ENCODE results near the gene ARPC4. TPM values are rescaled to one million over a fixed set of nuclear protein-coding genes. Genes with fewer than 3 reads are reported as not detected.

Gene ARPC4
- polyA plus RNA-seq, 1 experiment, result 200 TPM

DNA sequence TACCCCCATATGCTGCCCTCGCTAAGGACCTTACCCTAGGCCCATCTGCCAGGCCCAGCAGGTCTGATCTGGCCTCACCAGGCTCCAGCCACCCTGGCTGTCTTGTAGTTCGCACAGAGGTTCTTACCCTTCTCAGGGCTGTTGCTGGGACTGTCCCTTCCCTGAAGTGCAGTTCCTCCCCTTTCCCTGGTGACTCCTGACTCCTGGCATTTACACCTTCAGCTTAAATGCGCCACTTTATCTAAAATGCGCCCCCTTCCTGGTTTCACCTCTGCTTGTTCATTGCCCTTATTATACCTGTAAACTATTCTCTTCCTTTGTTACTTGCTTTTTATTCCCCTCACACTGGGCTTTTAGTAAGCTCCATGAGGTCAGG lies 16.3 kb downstream of the ARPC4 start:
- no peaks in the 10 kb centered on the region for H3K9me3 ChIP-seq (ENCODE audit: control insufficient read depth, insufficient read depth, low read length)
- no peaks in the 10 kb centered on the region for H3K27me3 ChIP-seq (ENCODE audit: control insufficient read depth, insufficient read depth, low read length)
- peak overlapping the region; percentile 55 for H3K4me3 ChIP-seq (ENCODE audit: low read depth, low read length)
- ChIA-PET CTCF (interaction anchor here (1.4 kb wide), 1 partner anchor 137 kb away, joined by 3 read pairs; no protein-coding TSS in a partner anchor), POLR2A (interaction anchor here (0.6 to 1.2 kb wide), 2 partner anchors 124 to 125 kb away, joined by 3 to 4 read pairs; partner anchors contain the start of gene CRELD1)
- H3K27ac ChIP-seq (ENCODE audit: low read depth, low read length), result peak overlapping the region; percentile 73
- DNase-seq (ENCODE audit: low read depth, low spot score), result no peak
- TF ChIP-seq, protein P1, sequence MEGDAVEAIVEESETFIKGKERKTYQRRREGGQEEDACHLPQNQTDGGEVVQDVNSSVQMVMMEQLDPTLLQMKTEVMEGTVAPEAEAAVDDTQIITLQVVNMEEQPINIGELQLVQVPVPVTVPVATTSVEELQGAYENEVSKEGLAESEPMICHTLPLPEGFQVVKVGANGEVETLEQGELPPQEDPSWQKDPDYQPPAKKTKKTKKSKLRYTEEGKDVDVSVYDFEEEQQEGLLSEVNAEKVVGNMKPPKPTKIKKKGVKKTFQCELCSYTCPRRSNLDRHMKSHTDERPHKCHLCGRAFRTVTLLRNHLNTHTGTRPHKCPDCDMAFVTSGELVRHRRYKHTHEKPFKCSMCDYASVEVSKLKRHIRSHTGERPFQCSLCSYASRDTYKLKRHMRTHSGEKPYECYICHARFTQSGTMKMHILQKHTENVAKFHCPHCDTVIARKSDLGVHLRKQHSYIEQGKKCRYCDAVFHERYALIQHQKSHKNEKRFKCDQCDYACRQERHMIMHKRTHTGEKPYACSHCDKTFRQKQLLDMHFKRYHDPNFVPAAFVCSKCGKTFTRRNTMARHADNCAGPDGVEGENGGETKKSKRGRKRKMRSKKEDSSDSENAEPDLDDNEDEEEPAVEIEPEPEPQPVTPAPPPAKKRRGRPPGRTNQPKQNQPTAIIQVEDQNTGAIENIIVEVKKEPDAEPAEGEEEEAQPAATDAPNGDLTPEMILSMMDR (IDR thresholded peaks at IDR 0.05; ENCODE audit: low read depth, low read length), result no peak

DNA sequence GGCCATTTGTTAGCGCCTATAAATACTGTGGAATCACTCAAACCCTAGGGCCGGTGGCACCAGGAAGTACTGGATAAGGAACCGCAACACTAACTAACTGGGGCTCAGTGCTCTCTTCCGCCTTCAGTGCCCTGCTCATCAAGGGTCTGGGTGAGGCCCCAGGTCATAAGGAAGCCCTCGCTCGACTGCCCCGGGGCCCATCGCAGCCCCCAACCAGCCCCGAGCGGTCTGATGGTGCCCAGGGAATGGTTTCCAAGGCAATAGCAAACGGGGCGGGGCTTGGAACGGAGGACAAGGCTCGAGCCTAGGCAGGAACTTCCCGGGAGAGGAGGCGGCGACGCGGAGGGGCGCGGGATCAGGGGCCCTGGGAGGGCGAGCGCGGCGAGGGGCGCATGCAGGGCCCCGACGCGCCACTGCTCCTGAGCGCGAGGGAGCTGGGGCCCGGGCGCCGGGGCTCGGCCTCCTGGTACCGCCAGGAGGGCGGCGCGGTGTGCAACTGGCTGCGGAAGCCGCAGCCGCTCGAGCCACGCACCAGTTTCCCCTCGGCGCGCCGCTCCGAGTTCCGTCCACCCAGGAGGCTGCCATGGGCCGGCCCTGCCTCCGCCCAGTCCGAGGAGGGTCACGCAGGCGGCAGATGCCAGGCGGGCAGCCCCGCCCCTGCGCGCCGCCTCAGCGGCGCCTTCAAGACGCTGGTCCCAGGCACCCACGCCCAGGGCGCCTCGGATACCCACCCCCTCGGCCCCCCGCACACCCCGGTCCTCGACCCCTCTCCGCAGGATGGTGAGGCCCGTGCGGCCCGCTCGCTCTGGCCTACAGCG lies 16.9 kb downstream of the ARPC4 start, which contains the start of gene TTLL3:
Gene TTLL3, plus strand, starts transcription at position 648 of the 818 bp plus-strand sequence. CDS start 400 bp downstream, outside the sequence.
- peak within 1 kb of the TSS; percentile 55 for H3K4me3 ChIP-seq (ENCODE audit: low read depth, low read length)
- DNase-seq (ENCODE audit: low read depth, low spot score), result no peak
- no peaks in the 10 kb centered on the region for H3K9me3 ChIP-seq (ENCODE audit: control insufficient read depth, insufficient read depth, low read length)
- CTCF ChIA-PET, result interaction anchor here (0.6 kb wide), 1 partner anchor 101 kb away, joined by 3 read pairs; no protein-coding TSS in a partner anchor
- no peaks in the 10 kb centered on the region for H3K27me3 ChIP-seq (ENCODE audit: control insufficient read depth, insufficient read depth, low read length)
- peak within 1 kb of the TSS; percentile 73 for H3K27ac ChIP-seq (ENCODE audit: low read depth, low read length)
- TF ChIP-seq, protein P1 (IDR thresholded peaks at IDR 0.05; ENCODE audit: low read depth, low read length), result no peak
- POLR2A ChIA-PET, result interaction anchor here (0.6 to 1.2 kb wide), 4 partner anchors 17 to 125 kb away, joined by 3 to 4 read pairs (median 3); partner anchors contain the start of genes ARPC4, CRELD1 and OGG1

DNA sequence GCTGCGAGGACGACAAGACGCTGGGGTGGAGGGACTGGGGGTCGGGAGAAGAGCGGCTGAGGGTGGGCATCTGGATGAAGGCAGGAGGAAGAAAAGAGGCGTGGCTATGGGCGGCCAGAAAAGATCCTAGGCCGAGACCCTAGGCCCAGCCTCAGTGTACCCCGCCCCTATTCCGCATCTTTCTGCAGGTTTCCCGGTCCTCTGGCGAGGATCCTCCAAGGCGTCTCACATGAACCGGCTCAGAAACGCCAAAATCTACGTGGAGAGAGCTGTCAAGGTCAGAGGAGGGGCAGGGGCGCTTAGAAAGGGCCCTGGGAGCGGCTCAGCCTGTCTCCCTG lies 17.5 kb downstream of the ARPC4 start:
- peak overlapping the region; percentile 55 for H3K4me3 ChIP-seq (ENCODE audit: low read depth, low read length)
- H3K27ac ChIP-seq (ENCODE audit: low read depth, low read length), result no peak overlapping the region
- ChIA-PET CTCF (interaction anchor here (0.6 kb wide), 1 partner anchor 101 kb away, joined by 3 read pairs; no protein-coding TSS in a partner anchor), POLR2A (interaction anchor here (1.2 kb wide), 3 partner anchors 18 to 123 kb away, joined by 3 to 4 read pairs (median 3); partner anchors contain the start of genes ARPC4, CRELD1 and OGG1)
- TF ChIP-seq, protein P1 (IDR thresholded peaks at IDR 0.05; ENCODE audit: low read depth, low read length), result no peak
- no peaks in the 10 kb centered on the region for H3K27me3 ChIP-seq (ENCODE audit: control insufficient read depth, insufficient read depth, low read length)
- H3K9me3 ChIP-seq (ENCODE audit: control insufficient read depth, insufficient read depth, low read length), result no peaks in the 10 kb centered on the region
- DNase-seq (ENCODE audit: low read depth, low spot score), result no peak

DNA sequence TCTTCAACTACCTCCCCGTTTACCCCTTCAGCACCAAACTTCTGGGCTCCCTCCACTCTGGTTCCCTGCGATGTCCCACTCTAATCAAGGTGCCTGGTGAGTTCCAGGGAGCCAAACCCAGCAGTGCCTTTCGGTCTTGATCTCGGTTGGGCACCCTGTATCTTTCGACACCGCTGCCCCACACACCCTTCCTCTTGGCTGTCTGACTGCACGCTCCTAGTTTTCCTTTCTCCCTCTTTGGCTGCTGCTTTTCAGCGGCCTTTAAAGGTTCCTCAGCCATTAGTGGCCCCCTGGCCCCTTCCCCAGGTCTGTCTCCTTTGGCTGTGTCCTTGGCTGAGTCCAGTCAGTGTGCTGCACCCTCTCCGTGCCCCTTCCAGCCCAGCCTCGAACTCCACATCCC lies 18.0 kb downstream of the ARPC4 start:
- Histone ChIP-seq H3K27ac (ENCODE audit: low read depth, low read length) (no peak overlapping the region), H3K9me3 (ENCODE audit: control insufficient read depth, insufficient read depth, low read length) (no peaks in the 10 kb centered on the region), H3K27me3 (ENCODE audit: control insufficient read depth, insufficient read depth, low read length) (no peaks in the 10 kb centered on the region), H3K4me3 (ENCODE audit: low read depth, low read length) (peak overlapping the region; percentile 55)
- no peak for DNase-seq (ENCODE audit: low read depth, low spot score)
- ChIA-PET CTCF (no interaction called here), POLR2A (interaction anchor here (1.2 kb wide), 2 partner anchors 18 to 61 kb away, joined by 3 read pairs; partner anchors contain the start of genes ARPC4 and OGG1)
- TF ChIP-seq, protein P1 (IDR thresholded peaks at IDR 0.05; ENCODE audit: low read depth, low read length), result no peak

Data from AG04450 (cell line).